Brain microvascular endothelial cell (primary cell): Measurements from ENCODE around the gene USO1.

Experiments
- DNase-seq: peaks from one replicate; pipeline ENCODE4 v3.0.0-alpha.2; 2020
- H3K27ac ChIP-seq: fragments of 250-450 bp; sonication (Bioruptor Pico); 2 replicates; pipeline ENCODE4 v1.5.1; 2020; ENCODE audit warnings: mild to moderate bottlenecking, moderate library complexity
- H3K27me3 ChIP-seq: fragments of 250-450 bp; sonication (Bioruptor Pico); replicated peaks from 2 replicates; pipeline ENCODE4 v1.5.1; 2020; ENCODE audit warnings: mild to moderate bottlenecking
- H3K36me3 ChIP-seq: fragments of 250-450 bp; sonication (Bioruptor Pico); replicated peaks from 2 replicates; pipeline ENCODE4 v1.5.1; 2020; ENCODE audit warnings: mild to moderate bottlenecking
- H3K4me3 ChIP-seq: 2 replicates; pipeline ENCODE4 v1.5.1; 2011; ENCODE audit warnings: low read depth, mild to moderate bottlenecking, control low read depth, low read length, moderate library complexity
- in situ Hi-C: cut with HindIII; loops from 2 replicates; pipeline ENCODE4 v1.10.0; 2017; ENCODE audit warnings: low sequenced_read_pairs, low pct_ligation_motif_present
- TF ChIP-seq, protein P1 (sequence below): IDR thresholded peaks from 2 replicates; pipeline ENCODE4 v1.5.1; 2011; ENCODE audit warnings: low read depth, mild to moderate bottlenecking, moderate library complexity, low read length, control low read depth, inconsistent platforms; ENCODE audit errors: missing control alignments

The USO1 gene

DNA sequence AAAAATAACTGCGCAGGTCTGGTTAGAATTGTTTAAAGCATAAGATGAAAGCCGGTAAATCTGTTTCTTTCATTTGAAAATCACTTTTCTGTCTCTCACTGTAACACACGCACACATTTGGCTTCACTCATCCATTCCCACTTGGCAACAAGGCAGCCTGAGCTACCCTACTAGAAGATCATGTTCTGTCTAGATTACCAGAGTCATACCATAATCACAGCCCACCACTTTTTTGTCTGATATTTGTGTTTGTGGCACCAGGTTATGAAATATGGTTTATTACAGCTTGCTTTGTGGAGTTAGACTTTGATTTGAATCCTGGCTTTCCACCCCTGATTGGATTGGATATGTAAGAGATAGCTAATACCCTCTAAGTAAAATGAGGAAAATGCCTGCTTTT lies 2.2 kb downstream of the USO1 start:
- DNase-seq = no peak
- in situ Hi-C loops = no loop called here
- H3K27me3 ChIP-seq = no peaks in the 10 kb centered on the region
- no peak overlapping the region for H3K27ac ChIP-seq
- TF ChIP-seq, protein P1, sequence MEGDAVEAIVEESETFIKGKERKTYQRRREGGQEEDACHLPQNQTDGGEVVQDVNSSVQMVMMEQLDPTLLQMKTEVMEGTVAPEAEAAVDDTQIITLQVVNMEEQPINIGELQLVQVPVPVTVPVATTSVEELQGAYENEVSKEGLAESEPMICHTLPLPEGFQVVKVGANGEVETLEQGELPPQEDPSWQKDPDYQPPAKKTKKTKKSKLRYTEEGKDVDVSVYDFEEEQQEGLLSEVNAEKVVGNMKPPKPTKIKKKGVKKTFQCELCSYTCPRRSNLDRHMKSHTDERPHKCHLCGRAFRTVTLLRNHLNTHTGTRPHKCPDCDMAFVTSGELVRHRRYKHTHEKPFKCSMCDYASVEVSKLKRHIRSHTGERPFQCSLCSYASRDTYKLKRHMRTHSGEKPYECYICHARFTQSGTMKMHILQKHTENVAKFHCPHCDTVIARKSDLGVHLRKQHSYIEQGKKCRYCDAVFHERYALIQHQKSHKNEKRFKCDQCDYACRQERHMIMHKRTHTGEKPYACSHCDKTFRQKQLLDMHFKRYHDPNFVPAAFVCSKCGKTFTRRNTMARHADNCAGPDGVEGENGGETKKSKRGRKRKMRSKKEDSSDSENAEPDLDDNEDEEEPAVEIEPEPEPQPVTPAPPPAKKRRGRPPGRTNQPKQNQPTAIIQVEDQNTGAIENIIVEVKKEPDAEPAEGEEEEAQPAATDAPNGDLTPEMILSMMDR = no peak
- no peaks in the 10 kb centered on the region for H3K36me3 ChIP-seq
- H3K4me3 ChIP-seq = peak overlapping the region; percentile 98

DNA sequence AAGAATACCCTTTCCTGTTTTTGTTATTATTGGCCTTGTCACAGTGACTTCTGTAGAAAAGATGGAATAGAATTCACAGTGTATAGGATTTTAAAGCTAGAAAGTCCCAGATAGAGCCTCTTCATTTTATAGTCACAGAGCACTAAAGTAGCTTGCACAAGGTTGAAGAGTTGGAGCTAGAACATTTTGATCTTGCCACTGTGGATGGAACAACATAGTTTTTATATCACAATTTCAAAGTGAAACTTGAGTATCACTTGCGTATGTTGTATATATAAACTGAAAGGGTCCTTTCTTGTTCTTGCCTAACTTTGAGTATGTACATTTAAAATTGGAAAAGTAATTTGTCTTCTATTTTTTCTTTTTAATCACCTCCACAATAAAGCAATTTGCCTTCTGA lies 2.7 kb downstream of the USO1 start:
- H3K4me3 ChIP-seq = no peak overlapping the region
- no peaks in the 10 kb centered on the region for H3K27me3 ChIP-seq
- H3K27ac ChIP-seq = no peak overlapping the region
- TF ChIP-seq, protein P1 = no peak
- in situ Hi-C loops = no loop called here
- H3K36me3 ChIP-seq = no peaks in the 10 kb centered on the region
- no peak for DNase-seq

DNA sequence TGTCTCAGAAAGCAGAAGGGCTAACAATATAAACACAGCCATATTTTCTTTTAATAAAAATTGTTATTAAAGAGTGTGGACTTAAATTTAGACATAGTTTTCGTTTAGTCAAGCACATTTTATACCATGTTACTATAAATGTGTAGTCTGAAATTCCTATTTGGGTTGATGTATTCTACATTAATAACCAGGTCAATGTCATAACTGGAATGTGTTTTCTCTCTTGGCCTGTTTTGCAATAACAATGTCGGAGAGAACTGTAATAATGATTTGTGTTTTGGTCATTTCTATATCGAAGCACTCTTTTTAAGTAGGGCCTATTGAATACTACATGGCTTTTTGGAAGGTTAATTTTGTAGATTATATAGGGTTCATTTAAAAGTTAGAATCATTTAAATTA lies 5.5 kb downstream of the USO1 start:
- DNase-seq = no peak
- Histone ChIP-seq H3K36me3 (no peaks in the 10 kb centered on the region), H3K27me3 (no peaks in the 10 kb centered on the region), H3K4me3 (no peak overlapping the region), H3K27ac (no peak overlapping the region)
- in situ Hi-C loops = no loop called here
- TF ChIP-seq, protein P1 = no peak

- in situ Hi-C loops = no loop called here
- DNase-seq = no peak
- H3K4me3 ChIP-seq = no peak overlapping the region
- no peaks in the 10 kb centered on the region for H3K27me3 ChIP-seq
- H3K36me3 ChIP-seq = no peaks in the 10 kb centered on the region
- TF ChIP-seq, protein P1 = no peak
- no peak overlapping the region for H3K27ac ChIP-seq
Measured at GRCh38 chr4:75733369-75733768, 9.0 kb downstream of the USO1 start.

DNA sequence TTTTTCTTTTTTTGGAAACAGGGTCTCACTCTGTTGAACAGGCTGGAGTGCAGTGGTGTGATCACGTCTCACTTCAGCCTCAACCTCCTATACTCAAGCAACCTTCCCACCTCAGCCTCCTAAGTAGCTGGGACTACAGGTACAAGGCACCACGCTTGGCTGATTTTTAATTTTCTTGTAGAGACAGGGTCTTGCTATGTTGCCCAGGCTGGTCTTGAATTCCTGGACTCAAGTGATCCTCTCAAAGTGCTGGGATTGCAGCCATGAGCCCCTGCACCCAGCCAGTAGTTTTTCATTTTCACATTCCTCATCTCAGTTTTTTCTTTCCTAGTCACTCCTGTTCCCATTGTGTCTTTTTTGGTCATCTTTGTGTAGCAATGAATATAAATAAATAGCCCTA lies 11.1 kb downstream of the USO1 start:
- H3K4me3 ChIP-seq = no peak overlapping the region
- no peak for DNase-seq
- no peaks in the 10 kb centered on the region for H3K36me3 ChIP-seq
- no peak overlapping the region for H3K27ac ChIP-seq
- H3K27me3 ChIP-seq = no peaks in the 10 kb centered on the region
- TF ChIP-seq, protein P1 = no peak
- in situ Hi-C loops = no loop called here

- in situ Hi-C loops = no loop called here
Measured at GRCh38 chr4:75736862-75737261, 12.5 kb downstream of the USO1 start.

More at GRCh38 chr4:75736862-75737261, 12.5 kb downstream of the USO1 start:
- TF ChIP-seq, protein P1 = no peak
- Histone ChIP-seq H3K36me3 (no peaks in the 10 kb centered on the region), H3K27me3 (no peaks in the 10 kb centered on the region), H3K27ac (no peak overlapping the region), H3K4me3 (no peak overlapping the region)
- no peak for DNase-seq
